ENCODE measurements around the gene CAP1.

CAP1 gene

GRCh38 chr1:40072142-40072541, 31.6 kb downstream of the CAP1 start:
- no peak for DNase-seq (ENCODE audit: low read depth)
- no peak overlapping the region for H3K4me3 ChIP-seq (ENCODE audit: low read depth, low read length)
- TF ChIP-seq, protein P1, sequence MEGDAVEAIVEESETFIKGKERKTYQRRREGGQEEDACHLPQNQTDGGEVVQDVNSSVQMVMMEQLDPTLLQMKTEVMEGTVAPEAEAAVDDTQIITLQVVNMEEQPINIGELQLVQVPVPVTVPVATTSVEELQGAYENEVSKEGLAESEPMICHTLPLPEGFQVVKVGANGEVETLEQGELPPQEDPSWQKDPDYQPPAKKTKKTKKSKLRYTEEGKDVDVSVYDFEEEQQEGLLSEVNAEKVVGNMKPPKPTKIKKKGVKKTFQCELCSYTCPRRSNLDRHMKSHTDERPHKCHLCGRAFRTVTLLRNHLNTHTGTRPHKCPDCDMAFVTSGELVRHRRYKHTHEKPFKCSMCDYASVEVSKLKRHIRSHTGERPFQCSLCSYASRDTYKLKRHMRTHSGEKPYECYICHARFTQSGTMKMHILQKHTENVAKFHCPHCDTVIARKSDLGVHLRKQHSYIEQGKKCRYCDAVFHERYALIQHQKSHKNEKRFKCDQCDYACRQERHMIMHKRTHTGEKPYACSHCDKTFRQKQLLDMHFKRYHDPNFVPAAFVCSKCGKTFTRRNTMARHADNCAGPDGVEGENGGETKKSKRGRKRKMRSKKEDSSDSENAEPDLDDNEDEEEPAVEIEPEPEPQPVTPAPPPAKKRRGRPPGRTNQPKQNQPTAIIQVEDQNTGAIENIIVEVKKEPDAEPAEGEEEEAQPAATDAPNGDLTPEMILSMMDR (conservative IDR thresholded peaks at IDR 0.05; ENCODE audit: low read depth, low read length): no peak

DNA sequence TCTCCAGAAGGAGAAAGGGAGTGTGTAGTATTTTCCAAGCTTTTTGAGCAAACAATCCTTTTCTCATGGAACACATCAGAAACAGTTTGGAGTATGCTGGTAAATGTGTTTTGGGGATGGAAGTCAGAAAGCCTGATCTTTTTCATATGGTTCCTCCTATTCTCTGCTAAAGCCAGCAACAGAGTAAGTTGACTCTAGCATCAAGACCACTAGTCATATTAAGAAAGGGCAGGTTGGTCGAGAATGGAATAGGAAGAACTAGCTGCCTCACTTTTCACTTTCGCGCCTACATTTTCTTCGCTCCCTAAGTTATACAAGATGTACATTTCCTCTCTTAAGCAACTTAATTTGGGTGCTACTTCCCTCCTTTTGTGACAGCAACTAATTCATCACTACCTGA, 32.5 kb downstream of the CAP1 start:
- TF ChIP-seq, protein P1 (conservative IDR thresholded peaks at IDR 0.05; ENCODE audit: low read depth, low read length): no peak
- no peak overlapping the region for H3K4me3 ChIP-seq (ENCODE audit: low read depth, low read length)
- no peak for DNase-seq (ENCODE audit: low read depth)

DNA sequence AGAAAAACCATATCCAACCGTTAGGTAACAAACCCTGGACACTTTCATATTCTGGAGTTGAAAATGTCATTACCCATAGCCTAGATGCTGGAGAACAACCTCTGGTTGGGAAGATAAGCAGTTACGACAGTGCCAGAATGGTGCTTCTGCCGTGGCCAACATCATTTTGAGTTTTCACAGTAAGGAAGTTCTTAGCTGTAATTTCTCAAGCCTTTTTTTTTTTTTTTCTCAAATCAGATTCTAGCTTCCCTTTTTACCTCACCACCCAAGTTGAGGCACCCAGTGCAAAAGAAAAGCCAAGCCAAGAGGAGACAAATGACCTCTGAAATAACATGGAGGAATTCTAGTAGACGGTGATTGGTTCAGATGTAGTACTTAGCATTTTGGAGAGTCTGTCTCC, 34.7 kb downstream of the CAP1 start:
- no peak overlapping the region for H3K4me3 ChIP-seq (ENCODE audit: low read depth, low read length)
- TF ChIP-seq, protein P1 (conservative IDR thresholded peaks at IDR 0.05; ENCODE audit: low read depth, low read length): no peak
- DNase-seq (ENCODE audit: low read depth): no peak

GRCh38 chr1:40076895-40077312, 36.4 kb downstream of the CAP1 start:
- peak; percentile 79 for DNase-seq (ENCODE audit: low read depth)
- no peak overlapping the region for H3K4me3 ChIP-seq (ENCODE audit: low read depth, low read length)
- TF ChIP-seq, protein P1 (conservative IDR thresholded peaks at IDR 0.05; ENCODE audit: low read depth, low read length): no peak

- peak; percentile 71 for DNase-seq (ENCODE audit: low read depth)
- TF ChIP-seq, protein P1 (conservative IDR thresholded peaks at IDR 0.05; ENCODE audit: low read depth, low read length): peak; percentile 84
Observed at GRCh38 chr1:40078512-40079333, 38.2 kb downstream of the CAP1 start.

GRCh38 chr1:40079774-40080400, 39.4 kb downstream of the CAP1 start:
- H3K4me3 ChIP-seq (ENCODE audit: low read depth, low read length): no peak overlapping the region
- TF ChIP-seq, protein P1 (conservative IDR thresholded peaks at IDR 0.05; ENCODE audit: low read depth, low read length): no peak
- no peak for DNase-seq (ENCODE audit: low read depth)

More at GRCh38 chr1:40078512-40079333, 38.2 kb downstream of the CAP1 start:
- H3K4me3 ChIP-seq (ENCODE audit: low read depth, low read length): no peak overlapping the region

All from choroid plexus epithelial cell (primary cell).